H1 (cell line): ENCODE results near the gene MBNL2. TPM values are rescaled to one million over a fixed set of nuclear protein-coding genes. Genes with fewer than 3 reads are reported as not detected.

Source experiments
- CTCF ChIA-PET: fragments of 300-600 bp; sonication (Branson Sonifier 250); formaldehyde crosslinking; loops from one replicate; lab custom pipeline; 2021; ENCODE audit not compliant: partially characterized antibody; lab: Charles Lee
- POLR2A ChIA-PET: fragments of 300-600 bp; sonication (Branson Sonifier 250); formaldehyde crosslinking; loops from one replicate; lab custom pipeline; 2021; ENCODE audit warnings: inconsistent platforms; ENCODE audit not compliant: partially characterized antibody; lab: Charles Lee
- DNase-seq, 2 experiments: peaks; one replicate each; pipeline versions ENCODE4 v3.0.0 to v3.0.0-alpha.2; 2010 to 2022; ENCODE audit warnings: low spot score in 2 of 2, low read depth in 1 of 2, mixed read lengths in 1 of 2
- FAIRE-seq: peaks from 2 replicates; lab custom pipeline; 2011; peaks lifted over from hg19 to GRCh38; lab: Jason Lieb, UNC
- H2AFZ ChIP-seq: 2 replicates; pipeline ENCODE4 v1.8.1; 2012; ENCODE audit warnings: low read length, inconsistent platforms
- H2AK5ac ChIP-seq: 2 replicates; pipeline ENCODE4 v1.6.1; 2013; ENCODE audit warnings: low read depth, low read length
- H2BK120ac ChIP-seq: replicated peaks from 2 replicates; pipeline ENCODE3; 2013; ENCODE audit warnings: low read depth, low read length, inconsistent platforms
- H2BK12ac ChIP-seq: 2 replicates; pipeline ENCODE4 v1.6.1; 2013; ENCODE audit warnings: low read depth, low read length
- H2BK15ac ChIP-seq: 2 replicates; pipeline ENCODE4 v1.6.1; 2013; ENCODE audit warnings: low read length
- H2BK20ac ChIP-seq: 2 replicates; pipeline ENCODE4 v1.6.1; 2013; ENCODE audit warnings: low read length
- H2BK5ac ChIP-seq: 2 replicates; pipeline ENCODE4 v1.6.1; 2013; ENCODE audit warnings: low read depth, low read length
- H3K14ac ChIP-seq: 2 replicates; pipeline ENCODE4 v1.6.1; 2013; ENCODE audit warnings: inconsistent platforms; ENCODE audit not compliant: insufficient read length
- H3K18ac ChIP-seq: 2 replicates; pipeline ENCODE4 v1.6.1; 2013; ENCODE audit warnings: low read length; ENCODE audit errors: extremely low read depth
- H3K23ac ChIP-seq: 2 replicates; pipeline ENCODE4 v1.6.1; 2013; ENCODE audit warnings: inconsistent platforms; ENCODE audit not compliant: insufficient read length
- H3K23me2 ChIP-seq: 2 replicates; pipeline ENCODE4 v1.6.1; 2013; ENCODE audit warnings: low read depth, low read length
- H3K27ac ChIP-seq: 2 replicates; pipeline ENCODE4 v1.6.1; 2011; ENCODE audit warnings: low read depth, low read length, inconsistent platforms
- H3K27me3 ChIP-seq, 4 experiments: replicated peaks in 1 of 4; 1 replicate in 1 of 4; 2 replicates in 3 of 4; pipeline versions ENCODE4 v1.6.1 to v1.8.1; 2011 to 2013; ENCODE audit warnings: low read length in 3 of 4, mild to moderate bottlenecking in 3 of 4, inconsistent platforms in 2 of 4, mixed read lengths in 2 of 4, moderate library complexity in 1 of 4; ENCODE audit not compliant: control insufficient read depth in 3 of 4, insufficient read depth in 3 of 4; ENCODE audit errors: extremely low read depth in 1 of 4
- H3K36me3 ChIP-seq, 4 experiments: 2 replicates each; pipeline versions ENCODE4 v1.6.1 to v1.8.1; 2011 to 2013; ENCODE audit warnings: mild to moderate bottlenecking in 4 of 4, low read length in 3 of 4, moderate library complexity in 2 of 4, control low read depth in 1 of 4, inconsistent platforms in 1 of 4; ENCODE audit not compliant: insufficient read depth in 4 of 4, control insufficient read depth in 2 of 4
- H3K4ac ChIP-seq: replicated peaks from 2 replicates; pipeline ENCODE3; 2013; ENCODE audit warnings: low read length, low read depth, mixed read lengths, inconsistent platforms; ENCODE audit not compliant: insufficient read length
- H3K4me1 ChIP-seq, 4 experiments: replicated peaks in 1 of 4; 1 replicate in 1 of 4; 2 replicates in 3 of 4; pipeline versions ENCODE4 v1.6.1 to v1.8.1; 2011 to 2013; ENCODE audit warnings: low read length in 3 of 4, inconsistent platforms in 2 of 4, mixed read lengths in 1 of 4; ENCODE audit not compliant: insufficient read depth in 4 of 4, control insufficient read depth in 3 of 4
- H3K4me2 ChIP-seq, 2 experiments: 2 replicates each; pipeline versions ENCODE4 v1.6.1 to v1.8.1; 2011 to 2013; ENCODE audit warnings: low read depth in 2 of 2, low read length in 2 of 2, control low read depth in 1 of 2, inconsistent platforms in 1 of 2, mild to moderate bottlenecking in 1 of 2; ENCODE audit not compliant: insufficient read depth in 1 of 2
- H3K4me3 ChIP-seq, 4 experiments: fragments of 200-600, 300-600 bp in 1 of 4; sonication (generic), shearing (Covaris generic), sonication (Bioruptor Twin) in 1 of 4; 2 replicates each; pipeline versions ENCODE4 v1.5.1 to v1.8.1; 2011 to 2016; ENCODE audit warnings: low read length in 4 of 4, low read depth in 3 of 4, control low read depth in 2 of 4, inconsistent platforms in 2 of 4, mild to moderate bottlenecking in 2 of 4, mixed read lengths in 1 of 4, moderate library complexity in 1 of 4; ENCODE audit not compliant: insufficient read depth in 2 of 4; ENCODE audit errors: extremely low read depth in 1 of 4
- H3K56ac ChIP-seq: replicated peaks from 2 replicates; pipeline ENCODE3; 2013; ENCODE audit warnings: low read depth, mild to moderate bottlenecking, mixed read lengths, low read length, inconsistent platforms; ENCODE audit not compliant: insufficient read length
- H3K79me1 ChIP-seq: 2 replicates; pipeline ENCODE4 v1.6.1; 2013; ENCODE audit warnings: low read depth, low read length, control low read depth
- H3K79me2 ChIP-seq, 2 experiments: 2 replicates each; pipeline versions ENCODE4 v1.6.1 to v1.8.1; 2012 to 2013; ENCODE audit warnings: low read length in 2 of 2, mild to moderate bottlenecking in 2 of 2, inconsistent platforms in 1 of 2; ENCODE audit not compliant: insufficient read depth in 2 of 2, control insufficient read depth in 1 of 2
- H3K9ac ChIP-seq, 4 experiments: replicated peaks in 1 of 4; 1 replicate in 1 of 4; 2 replicates in 3 of 4; pipeline versions ENCODE4 v1.6.1 to v1.8.1; 2011 to 2013; ENCODE audit warnings: low read depth in 3 of 4, low read length in 3 of 4, control low read depth in 2 of 4, mild to moderate bottlenecking in 2 of 4, moderate library complexity in 2 of 4, inconsistent platforms in 1 of 4; ENCODE audit errors: extremely low read depth in 1 of 4
- H3K9me3 ChIP-seq, 2 experiments: 2 replicates each; pipeline versions ENCODE4 v1.6.1 to v1.8.1; 2012 to 2013; ENCODE audit warnings: mild to moderate bottlenecking in 2 of 2, moderate library complexity in 2 of 2, control low read depth in 1 of 2, inconsistent platforms in 1 of 2, low read depth in 1 of 2, low read length in 1 of 2, mixed read lengths in 1 of 2; ENCODE audit not compliant: insufficient read depth in 2 of 2
- H4K20me1 ChIP-seq, 2 experiments: replicated peaks in 1 of 2; 2 replicates each; pipeline versions ENCODE3 to v1.8.1; 2011 to 2013; ENCODE audit warnings: inconsistent platforms in 2 of 2, low read length in 2 of 2, mild to moderate bottlenecking in 1 of 2; ENCODE audit not compliant: insufficient read depth in 2 of 2, control insufficient read depth in 1 of 2
- H4K5ac ChIP-seq: 2 replicates; pipeline ENCODE4 v1.6.1; 2013; ENCODE audit warnings: low read length, low read depth, mixed read lengths, inconsistent platforms; ENCODE audit not compliant: insufficient read length
- H4K8ac ChIP-seq: 2 replicates; pipeline ENCODE4 v1.8.0; 2013; ENCODE audit warnings: mild to moderate bottlenecking, moderate library complexity, low read length, inconsistent platforms; ENCODE audit not compliant: insufficient read depth; ENCODE audit errors: extremely low read depth
- H4K91ac ChIP-seq: replicated peaks from 2 replicates; pipeline ENCODE3; 2013; ENCODE audit warnings: low read length, mixed read lengths, inconsistent platforms; ENCODE audit not compliant: insufficient read length
- ASH2L ChIP-seq: fragments of 200-600, 300-600 bp; sonication (generic); IDR thresholded peaks from one replicate; pipeline ENCODE4 v1.7.1; 2017; ENCODE audit warnings: low read length
- CBX5 ChIP-seq: fragments of 300-800, 300-1000 bp; sonication (generic); IDR thresholded peaks from 2 replicates; pipeline ENCODE4 v1.7.1; 2016; ENCODE audit warnings: antibody characterized with exemption, low read length, low read depth
- KDM4A ChIP-seq: IDR thresholded peaks from one replicate; pipeline ENCODE4 v1.7.1; 2012; ENCODE audit warnings: low read depth, mild to moderate bottlenecking, moderate library complexity, low read length, inconsistent platforms; ENCODE audit not compliant: severe bottlenecking
- POU5F1 ChIP-seq: IDR thresholded peaks from 2 replicates; pipeline ENCODE4 v1.6.1; 2011; ENCODE audit warnings: low read depth, mild to moderate bottlenecking, low read length, moderate library complexity
- SP2 ChIP-seq: IDR thresholded peaks from 2 replicates; pipeline ENCODE4 v1.6.1; 2012; ENCODE audit warnings: mild to moderate bottlenecking, low read length, inconsistent platforms
- TAF7 ChIP-seq: optimal IDR thresholded peaks from 2 replicates; pipeline ENCODE3; 2011; ENCODE audit warnings: low read depth, mild to moderate bottlenecking, inconsistent platforms, low read length, moderate library complexity, borderline replicate concordance
- WGBS, 2 experiments: shearing (Covaris generic) in 1 of 2; methylation state at CpG; one replicate each; pipeline versions ENCODE4 v1.1.6 to v1.1.7; 2013 to 2015; ENCODE audit warnings: low lambda C conversion rate in 2 of 2, mixed read lengths in 2 of 2, inconsistent platforms in 1 of 2, low coverage in 1 of 2, missing lambda C conversion rate in 1 of 2; ENCODE audit not compliant: insufficient replicate concordance in 2 of 2, insufficient coverage in 1 of 2, insufficient read length in 1 of 2; ENCODE audit errors: extremely low coverage in 1 of 2, missing lambda C conversion rate in 1 of 2; 5-methylcytosine and 5-hydroxymethylcytosine counted together
- polyA plus RNA-seq, 7 experiments: library from polyadenylated mRNA; depleted of rRNA in 3 of 7; stranded (reverse) in 5 of 7; unstranded in 2 of 7; fragments of >200 nt in 5 of 7; fragments of 200-250 nt in 2 of 7; gene quantifications; 1 replicate in 5 of 7; 2 replicates in 1 of 7; 4 replicates in 1 of 7; pipeline versions ENCODE4 v1.2.1 to v1.2.3, GENCODE V29; 2011 to 2013; ENCODE audit warnings: missing spikeins in 2 of 7, mixed read lengths in 2 of 7
- total RNA-seq: library from RNA; stranded (reverse); fragmentation: NEBNext Ultra II Directional; extraction: Animal tissue kit (Norgen Biotek cat#: 25700); gene quantifications from 2 replicates; pipeline ENCODE4 v1.2.1, GENCODE V29; 2021
- TF ChIP-seq, protein P1 (sequence below): IDR thresholded peaks from 2 replicates; pipeline ENCODE4 v1.6.1; 2012; ENCODE audit warnings: inconsistent platforms

Gene MBNL2
- total and polyA plus RNA-seq, 2 of the 8 experiments (the other 6 are each of a cell fraction or from before 2014, with no cell fraction given), result 1.0 to 2.6 TPM

GRCh38 chr13:97220151-97220900, 1.8 kb upstream of the MBNL2 start:
- Histone ChIP-seq H2AFZ (no peak overlapping the region), H3K79me1 (no peaks in the 10 kb centered on the region), H3K18ac (no peak overlapping the region), H2BK120ac (no peak overlapping the region), H3K14ac (no peak overlapping the region), H3K4me1 (peaks cover 1 to 14% (median 9%) of the 10 kb centered on the region in 4 experiments; a peak in 6 of 7 replicates), H3K4ac (no peak overlapping the region), H3K9ac (no peak overlapping the region), H3K79me2 (no peaks in the 10 kb centered on the region), H3K4me2 (no peak overlapping the region), H2BK20ac (no peak overlapping the region), H4K91ac (no peak overlapping the region), H3K23ac (no peak overlapping the region), H3K56ac (no peak overlapping the region), H4K8ac (no peak overlapping the region), H3K23me2 (peaks cover 3% of the 10 kb centered on the region; the same call in 1 of the 2 replicates), H2BK12ac (no peak overlapping the region), H2BK5ac (no peak overlapping the region), H4K20me1 (peaks cover 3% of the 10 kb centered on the region in 2 experiments), H2AK5ac (no peak overlapping the region), H3K27ac (no peak overlapping the region), H3K9me3 (no peaks in the 10 kb centered on the region), H3K27me3 (peaks cover 4 to 26% (median 18%) of the 10 kb centered on the region in 4 experiments), H4K5ac (no peak overlapping the region), H3K4me3 (no peak overlapping the region), H3K36me3 (no peaks in the 10 kb centered on the region), H2BK15ac (no peak overlapping the region)
- POLR2A ChIA-PET, result no interaction called here
- TF ChIP-seq KDM4A (no peak), POU5F1 (no peak), ASH2L (no peak), TAF7 (no peak), SP2 (no peak), CBX5 (no peak)
- TF ChIP-seq, protein P1, sequence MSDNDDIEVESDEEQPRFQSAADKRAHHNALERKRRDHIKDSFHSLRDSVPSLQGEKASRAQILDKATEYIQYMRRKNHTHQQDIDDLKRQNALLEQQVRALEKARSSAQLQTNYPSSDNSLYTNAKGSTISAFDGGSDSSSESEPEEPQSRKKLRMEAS, result no peak
- FAIRE-seq (no peak), DNase-seq (no peak)
- WGBS, 2 experiments, result 53% methylated on average over 3 of the region's 3 CpGs; no CpG with 5 or more reads in 1 of the 2 experiments
- CTCF ChIA-PET, result interaction anchor here (1.0 to 1.3 kb wide), 3 partner anchors 47 to 110 kb away, joined by 3 to 4 read pairs (median 3); no protein-coding TSS in a partner anchor
